Endothelial cell of umbilical vein (primary cell): ENCODE results near the gene HSPG2. TPM values are rescaled to one million over a fixed set of nuclear protein-coding genes. Genes with fewer than 3 reads are reported as not detected.

Experiments used
- BruUV-seq: library from RNA; stranded (reverse); fragments of 400-500 nt; replicated peaks from 2 replicates; lab custom pipeline; 2021; lab: Mats Ljungman, UMichigan
- CTCF ChIA-PET: fragments of 300-600, 350-600 bp; sonication (Branson Sonifier 250); formaldehyde crosslinking; loops from one replicate; lab custom pipeline; 2021; ENCODE audit warnings: antibody characterized with exemption, inconsistent platforms; lab: Charles Lee
- POLR2A ChIA-PET: fragments of 300-600, 350-600 bp; sonication (Branson Sonifier 250); formaldehyde crosslinking; loops from one replicate; lab custom pipeline; 2021; ENCODE audit warnings: antibody characterized with exemption, inconsistent platforms; lab: Charles Lee
- DNase-seq: peaks from one replicate; pipeline ENCODE4 v3.0.0-alpha.2; 2011; ENCODE audit warnings: low read depth, low spot score
- FAIRE-seq: peaks from 2 replicates; lab custom pipeline; 2011; peaks lifted over from hg19 to GRCh38; lab: Jason Lieb, UNC
- H2AFZ ChIP-seq: 2 replicates; pipeline ENCODE4 v1.6.0; 2012; ENCODE audit warnings: low read depth, low read length, control low read depth, inconsistent platforms
- H3K27ac ChIP-seq: 2 replicates; pipeline ENCODE4 v1.5.1; 2011; ENCODE audit warnings: low read depth, mild to moderate bottlenecking, control low read depth, low read length, moderate library complexity; ENCODE audit not compliant: insufficient read depth
- H3K27me3 ChIP-seq, 2 experiments: 2 replicates each; pipeline versions ENCODE4 v1.6.0 to v1.6.1; 2011; ENCODE audit warnings: low read length in 2 of 2, mixed read lengths in 1 of 2; ENCODE audit not compliant: control insufficient read depth in 2 of 2, insufficient read depth in 2 of 2
- H3K36me3 ChIP-seq, 2 experiments: 2 replicates in 1 of 2; 3 replicates in 1 of 2; pipeline ENCODE4 v1.5.1; 2011; ENCODE audit warnings: low read length in 2 of 2, mild to moderate bottlenecking in 1 of 2, moderate library complexity in 1 of 2; ENCODE audit not compliant: control insufficient read depth in 2 of 2, insufficient read depth in 2 of 2; ENCODE audit errors: extremely low read depth in 1 of 2
- H3K4me1 ChIP-seq: 3 replicates; pipeline ENCODE4 v1.5.1; 2011; ENCODE audit warnings: mild to moderate bottlenecking, low read length; ENCODE audit not compliant: control insufficient read depth, insufficient read depth; ENCODE audit errors: extremely low read depth
- H3K4me2 ChIP-seq: 2 replicates; pipeline ENCODE4 v1.6.1; 2011; ENCODE audit warnings: low read length, control low read depth, mixed read lengths; ENCODE audit not compliant: insufficient read depth
- H3K4me3 ChIP-seq, 3 experiments: fragments of 200-600 bp in 1 of 3; sonication (generic), shearing (Covaris generic) in 1 of 3; replicated peaks in 1 of 3; 2 replicates each; pipeline ENCODE4 v1.5.1; 2011 to 2016; ENCODE audit warnings: control low read depth in 3 of 3, low read length in 3 of 3, mild to moderate bottlenecking in 2 of 3, inconsistent platforms in 1 of 3, low read depth in 1 of 3, moderate library complexity in 1 of 3; ENCODE audit not compliant: insufficient read depth in 1 of 3
- H3K79me2 ChIP-seq: 2 replicates; pipeline ENCODE4 v1.6.0; 2012; ENCODE audit warnings: low read length, inconsistent platforms; ENCODE audit not compliant: control insufficient read depth, insufficient read depth
- H3K9ac ChIP-seq: replicated peaks from 2 replicates; pipeline ENCODE3; 2011; ENCODE audit warnings: low read length, control low read depth; ENCODE audit not compliant: insufficient read depth; ENCODE audit errors: extremely low read depth
- H3K9me1 ChIP-seq: replicated peaks from 3 replicates; pipeline ENCODE4 v1.6.0; 2011; ENCODE audit warnings: mild to moderate bottlenecking, low read length; ENCODE audit not compliant: control insufficient read depth, insufficient read depth; ENCODE audit errors: extremely low read depth
- H3K9me3 ChIP-seq: replicated peaks from 2 replicates; pipeline ENCODE4 v1.5.1; 2012; ENCODE audit warnings: low read length, inconsistent platforms; ENCODE audit not compliant: control insufficient read depth, insufficient read depth
- H4K20me1 ChIP-seq: replicated peaks from 2 replicates; pipeline ENCODE3; 2011; ENCODE audit warnings: mild to moderate bottlenecking, low read length; ENCODE audit not compliant: control insufficient read depth, insufficient read depth; ENCODE audit errors: extremely low read depth
- CTCF ChIP-seq, 2 donors: IDR thresholded peaks; 1 replicate in 1 of 2; 2 replicates in 1 of 2; pipeline ENCODE4 v1.5.1; 2011; ENCODE audit warnings: low read length in 2 of 2, mild to moderate bottlenecking in 2 of 2, moderate library complexity in 2 of 2, control low read depth in 1 of 2, inconsistent platforms in 1 of 2, low read depth in 1 of 2; ENCODE audit not compliant: insufficient read depth in 1 of 2; ENCODE audit errors: extremely low read depth in 1 of 2
- EZH2 ChIP-seq: IDR thresholded peaks from 2 replicates; pipeline ENCODE4 v1.6.1; 2012; ENCODE audit warnings: borderline replicate concordance, low read depth, mild to moderate bottlenecking, moderate library complexity, low read length, inconsistent platforms; ENCODE audit not compliant: severe bottlenecking
- FOS ChIP-seq: IDR thresholded peaks from 2 replicates; pipeline ENCODE4 v1.6.1; 2011; ENCODE audit warnings: mild to moderate bottlenecking, low read length, moderate library complexity, borderline replicate concordance; ENCODE audit not compliant: insufficient read depth
- GATA2 ChIP-seq: IDR thresholded peaks from 2 replicates; pipeline ENCODE4 v1.7.0; 2011; ENCODE audit warnings: low read depth, mild to moderate bottlenecking, moderate library complexity, mixed read lengths, low read length; ENCODE audit not compliant: insufficient read length, insufficient read depth
- JUN ChIP-seq: IDR thresholded peaks from 2 replicates; pipeline ENCODE4 v1.6.1; 2011; ENCODE audit warnings: borderline replicate concordance, low read depth; ENCODE audit not compliant: insufficient read length, insufficient read depth
- MAX ChIP-seq: IDR thresholded peaks from 2 replicates; pipeline ENCODE4 v1.6.1; 2011; ENCODE audit not compliant: insufficient read depth, insufficient read length
- MYC ChIP-seq: IDR thresholded peaks from one replicate; pipeline ENCODE4 v1.6.1; 2011; ENCODE audit warnings: mild to moderate bottlenecking, low read depth, low read length
- POLR2A ChIP-seq: IDR thresholded peaks from 2 replicates; pipeline ENCODE4 v1.6.1; 2012; ENCODE audit warnings: low read depth, mild to moderate bottlenecking, control low read depth, low read length
- POLR2AphosphoS5 ChIP-seq: IDR thresholded peaks from 2 replicates; pipeline ENCODE4 v1.6.1; 2012; ENCODE audit warnings: low read depth, mild to moderate bottlenecking, control low read depth, low read length, moderate library complexity; ENCODE audit not compliant: insufficient read depth
- dilution Hi-C: fragments of 300-500 bp; cut with MboI; formaldehyde crosslinking; loops from one replicate; pipeline ENCODE4 v1.15.0; 2019; ENCODE audit warnings: low sequenced_read_pairs; ENCODE audit not compliant: extremely low pct_ligation_motif_present
- intact Hi-C: fragments of 100-400 bp; cut with micrococcal nuclease; formaldehyde crosslinking; loops from one replicate; pipeline ENCODE4 v1.10.0; 2022
- polyA plus RNA-seq, 4 experiments: library from polyadenylated mRNA; depleted of rRNA in 3 of 4; stranded (reverse) in 3 of 4; unstranded in 1 of 4; fragments of >200 nt; gene quantifications; 2 replicates each; pipeline versions ENCODE4 v1.2.1 to v1.2.3, GENCODE V29; 2011 to 2012; ENCODE audit warnings: missing spikeins in 1 of 4
- total RNA-seq: library from RNA; stranded (reverse); gene quantifications from 2 replicates; pipeline ENCODE4 v1.2.3, GENCODE V29; 2021

Gene HSPG2
- total and polyA plus RNA-seq, 2 donors (not counting 3 experiments of a cell fraction or from before 2014, with no cell fraction given): 734 to 3,499 TPM

GRCh38 chr1:21900766-21901472 lies 36.2 kb downstream of the HSPG2 start:
- Histone ChIP-seq H3K9ac (peak overlapping the region; percentile 54), H3K27ac (peak overlapping the region; percentile 87), H3K4me1 (peaks cover 88% of the 10 kb centered on the region), H3K9me1 (no peaks in the 10 kb centered on the region), H3K36me3 (peaks cover 17 to 30% of the 10 kb centered on the region in 2 experiments), H3K79me2 (peaks cover 91% of the 10 kb centered on the region), H4K20me1 (no peaks in the 10 kb centered on the region), H3K9me3 (no peaks in the 10 kb centered on the region), H3K4me2 (no peak overlapping the region), H3K4me3 (no peak overlapping the region), H2AFZ (no peak overlapping the region), H3K27me3 (no peaks in the 10 kb centered on the region)
- intact Hi-C loops (loop anchor here (1.0 kb wide), 3 partner anchors 14 to 63 kb away; no protein-coding TSS in a partner anchor), dilution Hi-C loops (no loop called here)
- FAIRE-seq (no peak), DNase-seq (no peak)
- CTCF ChIA-PET: interaction anchor here (0.7 to 4.2 kb wide), 9 partner anchors 14 to 515 kb away, joined by 3 to 18 read pairs (median 4); partner anchors contain the start of gene HSPG2
- POLR2A ChIA-PET: interaction anchor here (0.6 to 2.7 kb wide), 6 partner anchors 9 to 572 kb away, joined by 3 to 9 read pairs (median 6); partner anchors contain the start of gene HSPG2
- TSS peak; percentile 11 for BruUV-seq
- TF ChIP-seq JUN: no peak
- peak; percentile 50 for TF ChIP-seq POLR2A

GRCh38 chr1:21899987-21900386 lies 37.1 kb downstream of the HSPG2 start:
- dilution Hi-C loops (no loop called here), intact Hi-C loops (loop anchor here (1.0 kb wide), 3 partner anchors 10 to 33 kb away; no protein-coding TSS in a partner anchor)
- FAIRE-seq: peak; percentile 81
- H3K9ac ChIP-seq: peak overlapping the region; percentile 55
- no peak overlapping the region for H3K4me2 ChIP-seq
- H3K4me1 ChIP-seq: peaks cover 79% of the 10 kb centered on the region
- POLR2A ChIA-PET: interaction anchor here (0.8 to 2.7 kb wide), 5 partner anchors 10 to 125 kb away, joined by 3 to 9 read pairs (median 5); partner anchors contain the start of gene HSPG2
- H3K9me3 ChIP-seq: no peaks in the 10 kb centered on the region
- no TSS peak for BruUV-seq
- peaks cover 92% of the 10 kb centered on the region for H3K79me2 ChIP-seq
- CTCF ChIA-PET: interaction anchor here (0.8 to 4.2 kb wide), 12 partner anchors 10 to 516 kb away, joined by 3 to 18 read pairs (median 4); partner anchors contain the start of gene HSPG2
- no peaks in the 10 kb centered on the region for H3K27me3 ChIP-seq
- no peak overlapping the region for H3K4me3 ChIP-seq
- H3K27ac ChIP-seq: peak overlapping the region; percentile 87
- H3K36me3 ChIP-seq: peaks cover 26 to 40% of the 10 kb centered on the region in 2 experiments
- H4K20me1 ChIP-seq: no peaks in the 10 kb centered on the region
- no peak overlapping the region for H2AFZ ChIP-seq
- peak; percentile 63 for TF ChIP-seq FOS
- TF ChIP-seq JUN: no peak
- no peak for TF ChIP-seq EZH2
- TF ChIP-seq MYC: no peak
- no peak for TF ChIP-seq POLR2AphosphoS5
- TF ChIP-seq CTCF (IDR thresholded peaks at IDR 0.05; ENCODE audit: extremely low read depth in 1 of 2, insufficient read depth in 1 of 2, low read depth in 1 of 2, low read length in 2 of 2): peak in 1 of 2 donors; percentile 35
- TF ChIP-seq MAX: no peak
- no peak for TF ChIP-seq POLR2A
- TF ChIP-seq GATA2: no peak
- H3K9me1 ChIP-seq: no peaks in the 10 kb centered on the region
- DNase-seq: peak; percentile 98
